Smooth muscle cell (in vitro differentiated cells): Measurements from ENCODE around the gene OR4F6. TPM values are rescaled to one million over a fixed set of nuclear protein-coding genes. Genes with fewer than 3 reads are reported as not detected.

ENCODE experiments used
- DNase-seq: peaks from one replicate; lab custom pipeline; 2025; ENCODE audit not compliant: unreplicated experiment; lab: John Stamatoyannopoulos, UW
- H2AFZ ChIP-seq: fragments of 200-600 bp; sonication (generic); 2 replicates; pipeline ENCODE4 v1.6.0; 2016; ENCODE audit warnings: antibody characterized with exemption, low read depth, mild to moderate bottlenecking
- H3F3A ChIP-seq: fragments of 200-600 bp; sonication (generic); 2 replicates; pipeline ENCODE4 v1.6.0; 2017; ENCODE audit warnings: antibody characterized with exemption, low read depth
- H3K27ac ChIP-seq: fragments of 200-600 bp; sonication (generic); 2 replicates; pipeline ENCODE4 v1.5.1; 2016; ENCODE audit warnings: low read depth, mild to moderate bottlenecking
- H3K27me3 ChIP-seq: fragments of 200-600 bp; sonication (generic); 2 replicates; pipeline ENCODE4 v1.6.1; 2016; ENCODE audit warnings: low read depth, mild to moderate bottlenecking
- H3K36me3 ChIP-seq: fragments of 200-600 bp; sonication (generic); 2 replicates; pipeline ENCODE4 v1.5.1; 2016; ENCODE audit warnings: low read depth
- H3K4me1 ChIP-seq: fragments of 200-600 bp; sonication (generic); 2 replicates; pipeline ENCODE4 v1.5.1; 2016; ENCODE audit warnings: low read depth
- H3K4me2 ChIP-seq: fragments of 200-600 bp; sonication (generic); 2 replicates; pipeline ENCODE4 v1.6.0; 2016; ENCODE audit warnings: mild to moderate bottlenecking
- H3K4me3 ChIP-seq: fragments of 200-600 bp; sonication (generic); 2 replicates; pipeline ENCODE4 v1.5.1; 2016; ENCODE audit warnings: mild to moderate bottlenecking
- H3K79me2 ChIP-seq: fragments of 200-600 bp; sonication (generic); 2 replicates; pipeline ENCODE4 v1.6.0; 2016; ENCODE audit warnings: low read depth, mild to moderate bottlenecking
- H3K9ac ChIP-seq: fragments of 200-600 bp; sonication (generic); 2 replicates; pipeline ENCODE4 v1.6.0; 2016; ENCODE audit warnings: low read depth
- H3K9me3 ChIP-seq: fragments of 200-600 bp; sonication (generic); replicated peaks from 2 replicates; pipeline ENCODE4 v1.5.1; 2016; ENCODE audit warnings: low read depth
- H4K20me1 ChIP-seq: fragments of 200-600 bp; sonication (generic); 2 replicates; pipeline ENCODE4 v1.6.0; 2016; ENCODE audit warnings: low read depth
- CTCF ChIP-seq: fragments of 200-600 bp; sonication (generic); IDR thresholded peaks from 2 replicates; pipeline ENCODE4 v1.5.1; 2017; ENCODE audit warnings: borderline replicate concordance, mild to moderate bottlenecking, antibody characterized with exemption; ENCODE audit not compliant: insufficient read depth, poor library complexity, severe bottlenecking
- WGBS: methylation state at CpG from one replicate; pipeline ENCODE4 v1.1.7; 2016; ENCODE audit warnings: low lambda C conversion rate; 5-methylcytosine and 5-hydroxymethylcytosine counted together
- polyA plus RNA-seq: library from polyadenylated mRNA; unstranded; fragments of >200 nt; fragmentation: Nextera tagmentation; extraction: Ambion mirVana; gene quantifications from 2 replicates; pipeline ENCODE4 v1.2.1, GENCODE V29; 2016
- total RNA-seq: library from RNA; depleted of rRNA; stranded (reverse); fragments of >200 nt; gene quantifications from 2 replicates; pipeline ENCODE4 v1.2.3, GENCODE V29; 2014

OR4F6 gene
- total and polyA plus RNA-seq, 2 experiments from 2014 or later, result not detected

- H3K4me1 ChIP-seq, result no peaks in the 10 kb centered on the region
- H2AFZ ChIP-seq, result no peak overlapping the region
- no peak overlapping the region for H3K4me3 ChIP-seq
- H3K27ac ChIP-seq, result no peak overlapping the region
- WGBS, result 74% methylated on average over 3 of the region's 3 CpGs
- no peaks in the 10 kb centered on the region for H4K20me1 ChIP-seq
- no peak overlapping the region for H3K4me2 ChIP-seq
- H3K79me2 ChIP-seq, result no peaks in the 10 kb centered on the region
- no peaks in the 10 kb centered on the region for H3K27me3 ChIP-seq
- H3F3A ChIP-seq, result no peaks in the 10 kb centered on the region
- TF ChIP-seq CTCF, result no peak
- H3K36me3 ChIP-seq, result no peaks in the 10 kb centered on the region
- DNase-seq, result no peak
- H3K9ac ChIP-seq, result no peak overlapping the region
- no peaks in the 10 kb centered on the region for H3K9me3 ChIP-seq
These were observed 10.7 kb downstream of the OR4F6 start for GRCh38 chr15:101813803-101814534.

DNA sequence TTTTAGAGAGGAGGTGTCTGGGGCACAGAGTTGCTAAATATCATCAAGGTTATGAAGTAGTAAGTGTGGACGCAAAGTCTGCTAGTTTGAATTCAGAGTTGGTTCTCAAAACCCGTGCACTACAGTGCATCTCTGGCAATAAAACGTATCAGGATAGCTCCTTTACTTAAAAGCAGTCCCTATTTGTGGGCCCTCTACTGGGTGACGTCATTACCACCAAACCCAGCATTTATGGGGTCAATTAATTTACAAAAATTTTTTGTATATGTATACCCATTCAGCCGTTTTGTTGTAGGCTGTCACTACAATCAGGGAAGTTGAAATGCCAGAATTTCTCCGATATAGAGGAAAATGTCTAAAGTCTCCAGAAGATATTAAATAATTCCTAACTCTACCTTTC, 17.5 kb downstream of the OR4F6 start:
- H3K36me3 ChIP-seq, result no peaks in the 10 kb centered on the region
- TF ChIP-seq CTCF, result no peak
- no peak overlapping the region for H3K27ac ChIP-seq
- H3K4me3 ChIP-seq, result no peak overlapping the region
- H4K20me1 ChIP-seq, result no peaks in the 10 kb centered on the region
- H3K9ac ChIP-seq, result no peak overlapping the region
- H3K27me3 ChIP-seq, result no peaks in the 10 kb centered on the region
- no peaks in the 10 kb centered on the region for H3K4me1 ChIP-seq
- 74% methylated on average over 6 of the region's 6 CpGs for WGBS
- H3K79me2 ChIP-seq, result no peaks in the 10 kb centered on the region
- no peak for DNase-seq
- H3K9me3 ChIP-seq, result no peaks in the 10 kb centered on the region
- H3K4me2 ChIP-seq, result no peak overlapping the region
- H3F3A ChIP-seq, result no peaks in the 10 kb centered on the region
- H2AFZ ChIP-seq, result no peak overlapping the region

- H3K4me1 ChIP-seq, result no peaks in the 10 kb centered on the region
- 65% methylated on average over 6 of the region's 6 CpGs for WGBS
- no peaks in the 10 kb centered on the region for H3K79me2 ChIP-seq
- H3K36me3 ChIP-seq, result no peaks in the 10 kb centered on the region
- no peak overlapping the region for H3K9ac ChIP-seq
- H3K4me3 ChIP-seq, result no peak overlapping the region
- H3K27ac ChIP-seq, result no peak overlapping the region
- DNase-seq, result no peak
- H3K9me3 ChIP-seq, result no peaks in the 10 kb centered on the region
- H3K27me3 ChIP-seq, result no peaks in the 10 kb centered on the region
- H3K4me2 ChIP-seq, result no peak overlapping the region
- no peak for TF ChIP-seq CTCF
- H4K20me1 ChIP-seq, result no peaks in the 10 kb centered on the region
- H2AFZ ChIP-seq, result no peak overlapping the region
- H3F3A ChIP-seq, result no peaks in the 10 kb centered on the region
These were observed 23.9 kb downstream of the OR4F6 start for GRCh38 chr15:101827257-101827656.

DNA sequence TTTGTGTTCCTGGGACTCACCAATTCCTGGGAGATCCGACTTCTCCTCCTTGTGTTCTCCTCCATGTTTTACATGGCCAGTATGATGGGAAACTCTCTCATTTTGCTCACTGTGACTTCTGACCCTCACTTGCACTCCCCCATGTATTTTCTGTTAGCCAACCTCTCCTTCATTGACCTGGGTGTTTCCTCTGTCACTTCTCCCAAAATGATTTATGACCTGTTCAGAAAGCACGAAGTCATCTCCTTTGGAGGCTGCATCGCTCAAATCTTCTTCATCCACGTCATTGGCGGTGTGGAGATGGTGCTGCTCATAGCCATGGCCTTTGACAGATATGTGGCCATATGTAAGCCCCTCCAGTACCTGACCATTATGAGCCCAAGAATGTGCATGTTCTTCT, 25.5 kb downstream of the OR4F6 start:
- no peak for DNase-seq
- H3K9me3 ChIP-seq, result no peaks in the 10 kb centered on the region
- no peak overlapping the region for H3K4me2 ChIP-seq
- no peaks in the 10 kb centered on the region for H3K4me1 ChIP-seq
- H3K36me3 ChIP-seq, result no peaks in the 10 kb centered on the region
- no peaks in the 10 kb centered on the region for H3K27me3 ChIP-seq
- no peak for TF ChIP-seq CTCF
- H3K27ac ChIP-seq, result no peak overlapping the region
- no peak overlapping the region for H3K9ac ChIP-seq
- no peaks in the 10 kb centered on the region for H3K79me2 ChIP-seq
- no peak overlapping the region for H3K4me3 ChIP-seq
- no peaks in the 10 kb centered on the region for H4K20me1 ChIP-seq
- no peak overlapping the region for H2AFZ ChIP-seq
- H3F3A ChIP-seq, result no peaks in the 10 kb centered on the region
- WGBS, result 91% methylated on average over 5 of the region's 5 CpGs
